PFSK-1 (cell line): ENCODE results near the gene SMG1.

ENCODE experiments used
- POLR2AphosphoS5 ChIP-seq: IDR thresholded peaks from 2 replicates; pipeline ENCODE4 v1.6.1; 2012; ENCODE audit warnings: low read depth, mild to moderate bottlenecking, control low read depth, low read length, moderate library complexity
- REST ChIP-seq, 2 experiments: IDR thresholded peaks; 2 replicates each; pipeline versions ENCODE4 v1.6.1 to v1.8.0; 2011 to 2012; ENCODE audit warnings: low read depth in 2 of 2, low read length in 2 of 2, control low read depth in 1 of 2, inconsistent platforms in 1 of 2, mild to moderate bottlenecking in 1 of 2, moderate library complexity in 1 of 2; ENCODE audit not compliant: insufficient read depth in 1 of 2
- TAF1 ChIP-seq: IDR thresholded peaks from 2 replicates; pipeline ENCODE4 v1.6.1; 2012; ENCODE audit warnings: low read length, control low read depth, borderline replicate concordance; ENCODE audit not compliant: insufficient read depth

- TF ChIP-seq POLR2AphosphoS5 (no peak), REST (IDR thresholded peaks at IDR 0.05; ENCODE audit: insufficient read depth in 1 of 2, low read depth in 2 of 2, low read length in 2 of 2) (no peak), TAF1 (no peak)
These were observed 24.4 kb upstream of the SMG1 start for GRCh38 chr16:18950469-18951185.
